Esophagus muscularis mucosa (tissue), 4 donors: ENCODE results near the gene CALHM3. TPM values are rescaled to one million over a fixed set of nuclear protein-coding genes. Genes with fewer than 3 reads are reported as not detected.

ENCODE experiments used
- DNase-seq: peaks from one replicate; pipeline ENCODE4 v3.0.0-alpha.2; 2017; ENCODE audit errors: extremely low spot score
- H3K27ac ChIP-seq, 4 donors: fragments of 200-600 bp; sonication (generic); replicated peaks in 1 of 4; 1 replicate in 3 of 4; 2 replicates in 1 of 4; pipeline ENCODE4 v1.5.1; 2016 to 2019; ENCODE audit warnings: mild to moderate bottlenecking in 1 of 4
- H3K27me3 ChIP-seq, 4 donors: fragments of 200-600 bp; sonication (generic); one replicate each; pipeline versions ENCODE4 v1.5.1 to v1.6.0; 2016 to 2019
- H3K36me3 ChIP-seq, 4 donors: fragments of 200-600 bp; sonication (generic); one replicate each; pipeline ENCODE4 v1.5.1; 2016 to 2019
- H3K4me1 ChIP-seq, 4 donors: fragments of 200-600 bp; sonication (generic); one replicate each; pipeline ENCODE4 v1.5.1; 2016 to 2019
- H3K4me3 ChIP-seq, 4 donors: fragments of 200-600 bp; sonication (generic); 1 replicate in 2 of 4; 2 replicates in 2 of 4; pipeline ENCODE4 v1.5.1; 2016 to 2019; ENCODE audit warnings: mild to moderate bottlenecking in 4 of 4, moderate library complexity in 1 of 4
- H3K9me3 ChIP-seq, 4 donors: fragments of 200-600 bp; sonication (generic); 1 replicate in 3 of 4; 2 replicates in 1 of 4; pipeline ENCODE4 v1.5.1; 2016 to 2019
- EP300 ChIP-seq: sonication (generic); formaldehyde crosslinking; IDR thresholded peaks from one replicate; pipeline ENCODE4 v1.6.1; 2017; ENCODE audit warnings: antibody characterized with exemption
- POLR2A ChIP-seq: fragments of 450-650 bp; IDR thresholded peaks from one replicate; pipeline ENCODE4 v1.6.1; 2017; ENCODE audit warnings: antibody characterized with exemption, moderate library complexity, mild to moderate bottlenecking, low read depth
- POLR2AphosphoS5 ChIP-seq, 2 donors: sonication (generic); formaldehyde crosslinking; IDR thresholded peaks; one replicate each; pipeline ENCODE4 v1.6.1; 2017; ENCODE audit warnings: antibody characterized with exemption in 2 of 2
- WGBS: methylation state at CpG from one replicate; pipeline ENCODE4 v1.1.5; 2018; 5-methylcytosine and 5-hydroxymethylcytosine counted together
- intact Hi-C: fragments of 100-400 bp; cut with DNase I; formaldehyde crosslinking; loops from one replicate; pipeline ENCODE4 v1.15.1; 2023
- total RNA-seq, 4 donors: library from RNA; depleted of rRNA; stranded (reverse); fragments of >200 nt; gene quantifications; one replicate each; pipeline versions ENCODE4 v1.1.0 to v1.2.1, GENCODE V29; 2016
- TF ChIP-seq, protein P1 (sequence below), 3 experiments: fragments of 200-600 bp in 2 of 3; fragments of 450-650 bp in 1 of 3; sonication (generic) in 2 of 3; IDR thresholded peaks; one replicate each; pipeline ENCODE4 v1.5.1; 2017 to 2019; ENCODE audit warnings: antibody characterized with exemption in 3 of 3, mild to moderate bottlenecking in 2 of 3, moderate library complexity in 1 of 3

CALHM3 gene
- total RNA-seq, 4 donors from 2014 or later = not detected

- TF ChIP-seq EP300 = no peak
- TF ChIP-seq, protein P1, sequence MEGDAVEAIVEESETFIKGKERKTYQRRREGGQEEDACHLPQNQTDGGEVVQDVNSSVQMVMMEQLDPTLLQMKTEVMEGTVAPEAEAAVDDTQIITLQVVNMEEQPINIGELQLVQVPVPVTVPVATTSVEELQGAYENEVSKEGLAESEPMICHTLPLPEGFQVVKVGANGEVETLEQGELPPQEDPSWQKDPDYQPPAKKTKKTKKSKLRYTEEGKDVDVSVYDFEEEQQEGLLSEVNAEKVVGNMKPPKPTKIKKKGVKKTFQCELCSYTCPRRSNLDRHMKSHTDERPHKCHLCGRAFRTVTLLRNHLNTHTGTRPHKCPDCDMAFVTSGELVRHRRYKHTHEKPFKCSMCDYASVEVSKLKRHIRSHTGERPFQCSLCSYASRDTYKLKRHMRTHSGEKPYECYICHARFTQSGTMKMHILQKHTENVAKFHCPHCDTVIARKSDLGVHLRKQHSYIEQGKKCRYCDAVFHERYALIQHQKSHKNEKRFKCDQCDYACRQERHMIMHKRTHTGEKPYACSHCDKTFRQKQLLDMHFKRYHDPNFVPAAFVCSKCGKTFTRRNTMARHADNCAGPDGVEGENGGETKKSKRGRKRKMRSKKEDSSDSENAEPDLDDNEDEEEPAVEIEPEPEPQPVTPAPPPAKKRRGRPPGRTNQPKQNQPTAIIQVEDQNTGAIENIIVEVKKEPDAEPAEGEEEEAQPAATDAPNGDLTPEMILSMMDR (IDR thresholded peaks at IDR 0.05) = no peak
- TF ChIP-seq POLR2AphosphoS5 (IDR thresholded peaks at IDR 0.05) = no peak
- TF ChIP-seq POLR2A = no peak
- Histone ChIP-seq H3K27ac (no peak overlapping the region), H3K36me3 (no peaks in the 10 kb centered on the region), H3K27me3 (no peaks in the 10 kb centered on the region), H3K4me1 (no peaks in the 10 kb centered on the region), H3K9me3 (no peaks in the 10 kb centered on the region), H3K4me3 (no peak overlapping the region)
- no peak for DNase-seq
- 80% methylated on average over 4 of the region's 4 CpGs for WGBS
- intact Hi-C loops = no loop called here
Observed at GRCh38 chr10:103463499-103463898, 15.5 kb downstream of the CALHM3 start.

DNA sequence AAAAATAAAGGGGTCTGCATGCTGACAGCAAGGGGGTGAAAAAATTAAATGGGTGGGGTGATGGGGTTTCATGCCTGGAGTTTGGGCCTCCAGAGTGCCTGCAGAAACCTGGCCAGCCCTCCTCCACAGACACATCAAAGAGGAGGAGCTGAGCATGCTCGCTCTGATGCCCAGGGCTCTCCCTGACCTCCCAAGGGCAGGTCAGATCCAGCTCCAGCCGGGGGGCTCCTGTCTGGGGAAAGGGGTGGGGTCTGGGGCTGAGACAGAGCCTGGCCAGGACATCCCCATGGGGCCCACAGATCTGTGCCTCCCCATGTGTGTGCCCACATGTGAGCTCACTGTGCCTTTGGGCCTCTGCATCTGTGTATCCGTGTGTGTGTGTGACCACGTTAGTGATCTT, 19.4 kb downstream of the CALHM3 start:
- Histone ChIP-seq H3K36me3 (no peaks in the 10 kb centered on the region), H3K27ac (no peak overlapping the region), H3K27me3 (no peaks in the 10 kb centered on the region), H3K4me3 (no peak overlapping the region), H3K4me1 (no peaks in the 10 kb centered on the region), H3K9me3 (no peaks in the 10 kb centered on the region)
- TF ChIP-seq POLR2A (no peak), EP300 (no peak), POLR2AphosphoS5 (IDR thresholded peaks at IDR 0.05) (no peak)
- TF ChIP-seq, protein P1 (IDR thresholded peaks at IDR 0.05) = no peak
- WGBS = 67% methylated on average over 1 of the region's 4 CpGs
- intact Hi-C loops = no loop called here
- DNase-seq = no peak

DNA sequence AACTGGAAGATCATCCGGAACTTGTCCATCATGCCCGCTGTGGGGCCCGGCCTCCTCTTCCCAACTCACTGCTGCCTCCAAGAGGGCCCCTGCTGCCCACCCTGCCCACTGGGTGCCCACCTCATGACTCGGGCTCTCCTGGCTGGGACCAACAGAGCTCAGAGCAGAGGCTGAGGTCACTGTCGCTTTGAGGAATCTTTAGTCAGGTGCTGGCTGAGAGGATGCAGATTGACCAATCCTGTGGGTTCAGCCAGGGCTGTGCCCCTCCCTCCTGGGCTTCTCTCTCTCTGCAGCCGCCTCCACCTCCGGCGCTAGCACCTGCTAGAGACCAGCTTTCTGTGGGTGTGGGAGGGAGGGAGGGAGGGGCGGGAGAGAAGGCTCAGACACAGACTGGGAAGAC, 20.3 kb downstream of the CALHM3 start, which contains the start of gene CALHM1:
CALHM1 (minus strand) TSS at position 181 of the 400 bp plus-strand sequence; CDS start at position 32, 149 bp downstream.
- Histone ChIP-seq H3K27me3 (no peaks in the 10 kb centered on the region), H3K4me1 (no peaks in the 10 kb centered on the region), H3K36me3 (no peaks in the 10 kb centered on the region), H3K4me3 (no peak within 1 kb of the TSS), H3K27ac (no peak within 1 kb of the TSS), H3K9me3 (no peaks in the 10 kb centered on the region)
- WGBS = 66% methylated on average over 2 of the region's 9 CpGs
- no peak for TF ChIP-seq POLR2A
- TF ChIP-seq EP300 = no peak
- TF ChIP-seq POLR2AphosphoS5 (IDR thresholded peaks at IDR 0.05) = no peak
- TF ChIP-seq, protein P1 (IDR thresholded peaks at IDR 0.05) = no peak
- DNase-seq = no peak
- intact Hi-C loops = no loop called here

- intact Hi-C loops = no loop called here
- H3K36me3 ChIP-seq = no peaks in the 10 kb centered on the region
- 98% methylated on average over 14 of the region's 39 CpGs for WGBS
- TF ChIP-seq, protein P1 (IDR thresholded peaks at IDR 0.05) = no peak
- H3K4me1 ChIP-seq = peaks cover 0 to 3% (median under 1%) of the 10 kb centered on the region in 4 donors
- DNase-seq = no peak
- H3K27me3 ChIP-seq = no peaks in the 10 kb centered on the region
- H3K27ac ChIP-seq = no peak overlapping the region
- no peaks in the 10 kb centered on the region for H3K9me3 ChIP-seq
- H3K4me3 ChIP-seq = no peak overlapping the region
Observed at GRCh38 chr10:103457896-103458583, 21.0 kb downstream of the CALHM3 start.
